Measurements from ENCODE around the gene NDFIP2. TPM values are rescaled to one million over a fixed set of nuclear protein-coding genes. Genes with fewer than 3 reads are reported as not detected.

Gene NDFIP2
- total and polyA plus RNA-seq, 2 experiments from 2014 or later, result 28.3 to 28.7 TPM

DNA sequence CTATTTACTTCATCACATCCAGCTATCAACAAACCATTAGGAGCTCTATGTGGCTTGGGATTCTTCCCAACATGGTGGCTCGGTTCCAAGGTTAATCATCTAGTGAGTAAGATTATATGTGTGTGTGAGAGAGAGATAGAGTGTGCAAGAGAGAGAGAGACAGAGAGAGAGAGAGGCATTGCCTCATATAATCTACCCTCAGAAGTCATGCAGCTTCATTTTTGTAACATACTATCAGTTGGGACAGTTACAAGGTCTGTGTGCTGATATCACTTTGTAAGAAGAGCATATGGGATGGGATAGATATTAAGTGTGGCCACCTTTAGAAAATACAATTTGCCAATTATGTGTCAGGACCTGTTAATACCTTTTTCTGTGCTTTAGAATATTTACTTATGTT is 104.1 kb downstream of the NDFIP2 start:
- Mint-ChIP-seq H3K4me1 (no peaks in the 10 kb centered on the region), H3K36me3 (ENCODE audit: low read depth) (no peaks in the 10 kb centered on the region), H3K27ac (no peak overlapping the region), H3K9me3 (peaks cover 13% of the 10 kb centered on the region; the same call in 2 of the 3 replicates), H3K4me3 (no peak overlapping the region), H3K27me3 (ENCODE audit: insufficient read depth, low read depth, poor library complexity) (no peaks in the 10 kb centered on the region)
- TF ChIP-seq POLR2AphosphoS5 (IDR thresholded peaks at IDR 0.05; ENCODE audit: low read depth), result no peak
- TF ChIP-seq, protein P1, sequence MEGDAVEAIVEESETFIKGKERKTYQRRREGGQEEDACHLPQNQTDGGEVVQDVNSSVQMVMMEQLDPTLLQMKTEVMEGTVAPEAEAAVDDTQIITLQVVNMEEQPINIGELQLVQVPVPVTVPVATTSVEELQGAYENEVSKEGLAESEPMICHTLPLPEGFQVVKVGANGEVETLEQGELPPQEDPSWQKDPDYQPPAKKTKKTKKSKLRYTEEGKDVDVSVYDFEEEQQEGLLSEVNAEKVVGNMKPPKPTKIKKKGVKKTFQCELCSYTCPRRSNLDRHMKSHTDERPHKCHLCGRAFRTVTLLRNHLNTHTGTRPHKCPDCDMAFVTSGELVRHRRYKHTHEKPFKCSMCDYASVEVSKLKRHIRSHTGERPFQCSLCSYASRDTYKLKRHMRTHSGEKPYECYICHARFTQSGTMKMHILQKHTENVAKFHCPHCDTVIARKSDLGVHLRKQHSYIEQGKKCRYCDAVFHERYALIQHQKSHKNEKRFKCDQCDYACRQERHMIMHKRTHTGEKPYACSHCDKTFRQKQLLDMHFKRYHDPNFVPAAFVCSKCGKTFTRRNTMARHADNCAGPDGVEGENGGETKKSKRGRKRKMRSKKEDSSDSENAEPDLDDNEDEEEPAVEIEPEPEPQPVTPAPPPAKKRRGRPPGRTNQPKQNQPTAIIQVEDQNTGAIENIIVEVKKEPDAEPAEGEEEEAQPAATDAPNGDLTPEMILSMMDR (conservative IDR thresholded peaks at IDR 0.05; ENCODE audit: low read depth in 2 of 2), result no peak
- TF ChIP-seq NANOG (IDR thresholded peaks at IDR 0.05; ENCODE audit: borderline replicate concordance), result no peak
- TF ChIP-seq CREB1 (CRISPR knock-in tag; IDR thresholded peaks at IDR 0.05; ENCODE audit: low read depth), result no peak
- no peak for TF ChIP-seq EZH2phosphoT487 (IDR thresholded peaks at IDR 0.05; ENCODE audit: unreplicated experiment)
- no peak for TF ChIP-seq ZNF114 (CRISPR knock-in tag; IDR thresholded peaks at IDR 0.05)
- no peak for TF ChIP-seq EZH2 (IDR thresholded peaks at IDR 0.05; ENCODE audit: low read depth, unreplicated experiment)
- TF ChIP-seq, protein P2, sequence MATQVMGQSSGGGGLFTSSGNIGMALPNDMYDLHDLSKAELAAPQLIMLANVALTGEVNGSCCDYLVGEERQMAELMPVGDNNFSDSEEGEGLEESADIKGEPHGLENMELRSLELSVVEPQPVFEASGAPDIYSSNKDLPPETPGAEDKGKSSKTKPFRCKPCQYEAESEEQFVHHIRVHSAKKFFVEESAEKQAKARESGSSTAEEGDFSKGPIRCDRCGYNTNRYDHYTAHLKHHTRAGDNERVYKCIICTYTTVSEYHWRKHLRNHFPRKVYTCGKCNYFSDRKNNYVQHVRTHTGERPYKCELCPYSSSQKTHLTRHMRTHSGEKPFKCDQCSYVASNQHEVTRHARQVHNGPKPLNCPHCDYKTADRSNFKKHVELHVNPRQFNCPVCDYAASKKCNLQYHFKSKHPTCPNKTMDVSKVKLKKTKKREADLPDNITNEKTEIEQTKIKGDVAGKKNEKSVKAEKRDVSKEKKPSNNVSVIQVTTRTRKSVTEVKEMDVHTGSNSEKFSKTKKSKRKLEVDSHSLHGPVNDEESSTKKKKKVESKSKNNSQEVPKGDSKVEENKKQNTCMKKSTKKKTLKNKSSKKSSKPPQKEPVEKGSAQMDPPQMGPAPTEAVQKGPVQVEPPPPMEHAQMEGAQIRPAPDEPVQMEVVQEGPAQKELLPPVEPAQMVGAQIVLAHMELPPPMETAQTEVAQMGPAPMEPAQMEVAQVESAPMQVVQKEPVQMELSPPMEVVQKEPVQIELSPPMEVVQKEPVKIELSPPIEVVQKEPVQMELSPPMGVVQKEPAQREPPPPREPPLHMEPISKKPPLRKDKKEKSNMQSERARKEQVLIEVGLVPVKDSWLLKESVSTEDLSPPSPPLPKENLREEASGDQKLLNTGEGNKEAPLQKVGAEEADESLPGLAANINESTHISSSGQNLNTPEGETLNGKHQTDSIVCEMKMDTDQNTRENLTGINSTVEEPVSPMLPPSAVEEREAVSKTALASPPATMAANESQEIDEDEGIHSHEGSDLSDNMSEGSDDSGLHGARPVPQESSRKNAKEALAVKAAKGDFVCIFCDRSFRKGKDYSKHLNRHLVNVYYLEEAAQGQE (IDR thresholded peaks at IDR 0.05; ENCODE audit: unreplicated experiment), result no peak
- no peak for TF ChIP-seq ZNF331 (CRISPR knock-in tag; IDR thresholded peaks at IDR 0.05; ENCODE audit: low read depth)
- TF ChIP-seq, protein P3, sequence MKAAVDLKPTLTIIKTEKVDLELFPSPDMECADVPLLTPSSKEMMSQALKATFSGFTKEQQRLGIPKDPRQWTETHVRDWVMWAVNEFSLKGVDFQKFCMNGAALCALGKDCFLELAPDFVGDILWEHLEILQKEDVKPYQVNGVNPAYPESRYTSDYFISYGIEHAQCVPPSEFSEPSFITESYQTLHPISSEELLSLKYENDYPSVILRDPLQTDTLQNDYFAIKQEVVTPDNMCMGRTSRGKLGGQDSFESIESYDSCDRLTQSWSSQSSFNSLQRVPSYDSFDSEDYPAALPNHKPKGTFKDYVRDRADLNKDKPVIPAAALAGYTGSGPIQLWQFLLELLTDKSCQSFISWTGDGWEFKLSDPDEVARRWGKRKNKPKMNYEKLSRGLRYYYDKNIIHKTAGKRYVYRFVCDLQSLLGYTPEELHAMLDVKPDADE (IDR thresholded peaks at IDR 0.05), result no peak
- no peak for TF ChIP-seq JUNB (IDR thresholded peaks at IDR 0.05; ENCODE audit: unreplicated experiment)
- TF ChIP-seq, protein P4, sequence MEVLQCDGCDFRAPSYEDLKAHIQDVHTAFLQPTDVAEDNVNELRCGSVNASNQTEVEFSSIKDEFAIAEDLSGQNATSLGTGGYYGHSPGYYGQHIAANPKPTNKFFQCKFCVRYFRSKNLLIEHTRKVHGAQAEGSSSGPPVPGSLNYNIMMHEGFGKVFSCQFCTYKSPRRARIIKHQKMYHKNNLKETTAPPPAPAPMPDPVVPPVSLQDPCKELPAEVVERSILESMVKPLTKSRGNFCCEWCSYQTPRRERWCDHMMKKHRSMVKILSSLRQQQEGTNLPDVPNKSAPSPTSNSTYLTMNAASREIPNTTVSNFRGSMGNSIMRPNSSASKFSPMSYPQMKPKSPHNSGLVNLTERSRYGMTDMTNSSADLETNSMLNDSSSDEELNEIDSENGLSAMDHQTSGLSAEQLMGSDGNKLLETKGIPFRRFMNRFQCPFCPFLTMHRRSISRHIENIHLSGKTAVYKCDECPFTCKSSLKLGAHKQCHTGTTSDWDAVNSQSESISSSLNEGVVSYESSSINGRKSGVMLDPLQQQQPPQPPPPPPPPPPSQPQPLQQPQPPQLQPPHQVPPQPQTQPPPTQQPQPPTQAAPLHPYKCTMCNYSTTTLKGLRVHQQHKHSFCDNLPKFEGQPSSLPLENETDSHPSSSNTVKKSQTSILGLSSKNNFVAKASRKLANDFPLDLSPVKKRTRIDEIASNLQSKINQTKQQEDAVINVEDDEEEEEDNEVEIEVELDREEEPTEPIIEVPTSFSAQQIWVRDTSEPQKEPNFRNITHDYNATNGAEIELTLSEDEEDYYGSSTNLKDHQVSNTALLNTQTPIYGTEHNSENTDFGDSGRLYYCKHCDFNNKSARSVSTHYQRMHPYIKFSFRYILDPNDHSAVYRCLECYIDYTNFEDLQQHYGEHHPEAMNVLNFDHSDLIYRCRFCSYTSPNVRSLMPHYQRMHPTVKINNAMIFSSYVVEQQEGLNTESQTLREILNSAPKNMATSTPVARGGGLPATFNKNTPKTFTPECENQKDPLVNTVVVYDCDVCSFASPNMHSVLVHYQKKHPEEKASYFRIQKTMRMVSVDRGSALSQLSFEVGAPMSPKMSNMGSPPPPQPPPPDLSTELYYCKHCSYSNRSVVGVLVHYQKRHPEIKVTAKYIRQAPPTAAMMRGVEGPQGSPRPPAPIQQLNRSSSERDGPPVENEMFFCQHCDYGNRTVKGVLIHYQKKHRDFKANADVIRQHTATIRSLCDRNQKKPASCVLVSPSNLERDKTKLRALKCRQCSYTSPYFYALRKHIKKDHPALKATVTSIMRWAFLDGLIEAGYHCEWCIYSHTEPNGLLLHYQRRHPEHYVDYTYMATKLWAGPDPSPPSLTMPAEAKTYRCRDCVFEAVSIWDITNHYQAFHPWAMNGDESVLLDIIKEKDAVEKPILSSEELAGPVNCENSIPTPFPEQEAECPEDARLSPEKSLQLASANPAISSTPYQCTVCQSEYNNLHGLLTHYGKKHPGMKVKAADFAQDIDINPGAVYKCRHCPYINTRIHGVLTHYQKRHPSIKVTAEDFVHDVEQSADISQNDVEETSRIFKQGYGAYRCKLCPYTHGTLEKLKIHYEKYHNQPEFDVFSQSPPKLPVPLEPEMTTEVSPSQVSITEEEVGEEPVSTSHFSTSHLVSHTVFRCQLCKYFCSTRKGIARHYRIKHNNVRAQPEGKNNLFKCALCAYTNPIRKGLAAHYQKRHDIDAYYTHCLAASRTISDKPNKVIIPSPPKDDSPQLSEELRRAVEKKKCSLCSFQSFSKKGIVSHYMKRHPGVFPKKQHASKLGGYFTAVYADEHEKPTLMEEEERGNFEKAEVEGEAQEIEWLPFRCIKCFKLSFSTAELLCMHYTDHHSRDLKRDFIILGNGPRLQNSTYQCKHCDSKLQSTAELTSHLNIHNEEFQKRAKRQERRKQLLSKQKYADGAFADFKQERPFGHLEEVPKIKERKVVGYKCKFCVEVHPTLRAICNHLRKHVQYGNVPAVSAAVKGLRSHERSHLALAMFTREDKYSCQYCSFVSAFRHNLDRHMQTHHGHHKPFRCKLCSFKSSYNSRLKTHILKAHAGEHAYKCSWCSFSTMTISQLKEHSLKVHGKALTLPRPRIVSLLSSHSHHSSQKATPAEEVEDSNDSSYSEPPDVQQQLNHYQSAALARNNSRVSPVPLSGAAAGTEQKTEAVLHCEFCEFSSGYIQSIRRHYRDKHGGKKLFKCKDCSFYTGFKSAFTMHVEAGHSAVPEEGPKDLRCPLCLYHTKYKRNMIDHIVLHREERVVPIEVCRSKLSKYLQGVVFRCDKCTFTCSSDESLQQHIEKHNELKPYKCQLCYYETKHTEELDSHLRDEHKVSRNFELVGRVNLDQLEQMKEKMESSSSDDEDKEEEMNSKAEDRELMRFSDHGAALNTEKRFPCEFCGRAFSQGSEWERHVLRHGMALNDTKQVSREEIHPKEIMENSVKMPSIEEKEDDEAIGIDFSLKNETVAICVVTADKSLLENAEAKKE (CRISPR knock-in tag; IDR thresholded peaks at IDR 0.05), result no peak
- TF ChIP-seq STAT1 (IDR thresholded peaks at IDR 0.05; ENCODE audit: unreplicated experiment), result no peak
- peaks cover 11% of the 10 kb centered on the region; the same call in 1 of the 2 replicates for H3K9me2 ChIP-seq (ENCODE audit: insufficient read depth)
- H3K27ac ChIP-seq (ENCODE audit: low read depth), result no peak overlapping the region
- no peaks in the 10 kb centered on the region for H3K27me3 ChIP-seq (ENCODE audit: insufficient read depth)
- H3F3A ChIP-seq (replicated peaks; ENCODE audit: low read depth), result no peaks in the 10 kb centered on the region
- H3K4me1 ChIP-seq (ENCODE audit: insufficient read depth), result no peaks in the 10 kb centered on the region
- no peaks in the 10 kb centered on the region for H3K36me3 ChIP-seq (ENCODE audit: insufficient read depth)
- H2AFZ ChIP-seq, result no peak overlapping the region
- no peak overlapping the region for H3K4me3 ChIP-seq
- ATAC-seq (no peak), DNase-seq (ENCODE audit: low spot score) (no peak)
- H3K79me2 ChIP-seq (replicated peaks; ENCODE audit: insufficient read depth), result no peaks in the 10 kb centered on the region
- no peak overlapping the region for H3K4me2 ChIP-seq
- H4K20me1 ChIP-seq (replicated peaks; ENCODE audit: insufficient read depth), result no peaks in the 10 kb centered on the region

Measured in GM23338 (cell line).